Adrenal gland (tissue), 12 donors: Measurements from ENCODE around the gene DLK2. TPM values are rescaled to one million over a fixed set of nuclear protein-coding genes. Genes with fewer than 3 reads are reported as not detected.
A peak's percentile ranks its signal among the peaks of the same experiment; 100 is the strongest.
"Not testable (repeated sequence)": the region's sequence is repeated elsewhere in the genome, so short reads cannot be mapped to it uniquely, and the experiment has no call there.

Source experiments
- DNase-seq, 7 donors: peaks; one replicate each; pipeline ENCODE4 v3.0.0-alpha.2; 2019 to 2020
- H3K27ac ChIP-seq, 5 donors: fragments of 200-600 bp; sonication (generic) in 4 of 5; 1 replicate in 3 of 5; 2 replicates in 2 of 5; pipeline versions ENCODE4 v1.5.1 to v1.8.0; 2016 to 2020; ENCODE audit warnings: mild to moderate bottlenecking in 1 of 5
- H3K27me3 ChIP-seq: fragments of 200-600 bp; 2 replicates; pipeline ENCODE4 v1.8.0; 2021
- H3K36me3 ChIP-seq, 2 donors: fragments of 200-600 bp; replicated peaks in 1 of 2; 1 replicate in 1 of 2; 2 replicates in 1 of 2; pipeline versions ENCODE4 v1.5.1 to v1.8.0; 2018 to 2022
- H3K4me1 ChIP-seq, 2 donors: fragments of 200-600 bp; replicated peaks in 1 of 2; 1 replicate in 1 of 2; 2 replicates in 1 of 2; pipeline versions ENCODE4 v1.5.1 to v1.8.0; 2018 to 2021
- H3K4me3 ChIP-seq, 4 donors: fragments of 200-600 bp; sonication (generic) in 3 of 4; one replicate each; pipeline ENCODE4 v1.5.1; 2016 to 2018
- H3K9me3 ChIP-seq, 3 donors: fragments of 200-600 bp; sonication (generic) in 1 of 3; replicated peaks in 1 of 3; 1 replicate in 2 of 3; 2 replicates in 1 of 3; pipeline versions ENCODE4 v1.5.1 to v1.8.0; 2016 to 2021
- CTCF ChIP-seq, 6 experiments: fragments of 450-650 bp in 4 of 6; fragments of 200-600 bp in 2 of 6; sonication (generic) in 1 of 6; IDR thresholded peaks; 1 replicate in 5 of 6; 2 replicates in 1 of 6; pipeline versions ENCODE4 v1.5.1 to v1.8.0; 2016 to 2021; ENCODE audit warnings: antibody characterized with exemption in 6 of 6, mild to moderate bottlenecking in 2 of 6, moderate library complexity in 1 of 6
- POLR2A ChIP-seq, 2 donors: fragments of 450-650 bp; IDR thresholded peaks; one replicate each; pipeline ENCODE4 v1.6.1; 2017; ENCODE audit warnings: antibody characterized with exemption in 2 of 2, mild to moderate bottlenecking in 2 of 2, moderate library complexity in 1 of 2
- WGBS, 4 donors: extraction: QIAGEN DNeasy Blood & Tissue Kit in 2 of 4; methylation state at CpG; one replicate each; pipeline versions ENCODE4 v1.1.5 to v1.1.7; 2013 to 2017; 5-methylcytosine and 5-hydroxymethylcytosine counted together
- intact Hi-C, 2 donors: fragments of 100-400 bp; cut with DNase I; formaldehyde crosslinking; loops; one replicate each; pipeline versions ENCODE4 v1.14.1 to v1.15.0; 2022 to 2023
- polyA plus RNA-seq, 3 donors: library from polyadenylated mRNA; stranded (reverse); fragments of 200-250 nt in 2 of 3; fragments of 350-450 nt in 1 of 3; fragmentation: Illumina TruSeq in 1 of 3; extraction: RNeasy Lipid Tissue Mini Kit (QIAGEN cat#74804) in 1 of 3; gene quantifications; one replicate each; pipeline ENCODE4 v1.2.3, GENCODE V29; 2013 to 2014
- total RNA-seq, 9 donors: library from RNA; depleted of rRNA in 4 of 9; stranded (reverse); fragments of >200 nt in 4 of 9; fragments of 120-200 nt in 1 of 9; fragmentation: NEBNext Ultra II Directional in 1 of 9; extraction: Animal tissue kit (Norgen Biotek cat#: 25700) in 1 of 9; gene quantifications; one replicate each; pipeline versions ENCODE4 v1.1.0 to v1.2.4, GENCODE V29; 2013 to 2023
- donor health status: healthy with polysubstance abuse.
- donor health status: Bipolar disorder and iron deficiency.
- donor health status: DM: yes; HTN: yes; CAD: no.
- donor health status: DM: no; HTN: no; CAD: no.
- donor health status: DM: no; HTN: no; CAD: no.
- donor health status: DM: yes; HTN: yes; CAD: no.

The DLK2 gene
- total and polyA plus RNA-seq, 12 donors = 0.14 to 3.9 (median 1.1) TPM; not detected in 4

GRCh38 chr6:43426928-43427405 is 28.4 kb downstream of the DLK2 start:
- H3K27ac ChIP-seq = peak overlapping the region; percentile 79 to 96 (median 81)
- H3K4me3 ChIP-seq = peak overlapping the region in 3 of 4 donors; percentile 67 to 94 (median 69)

DNA sequence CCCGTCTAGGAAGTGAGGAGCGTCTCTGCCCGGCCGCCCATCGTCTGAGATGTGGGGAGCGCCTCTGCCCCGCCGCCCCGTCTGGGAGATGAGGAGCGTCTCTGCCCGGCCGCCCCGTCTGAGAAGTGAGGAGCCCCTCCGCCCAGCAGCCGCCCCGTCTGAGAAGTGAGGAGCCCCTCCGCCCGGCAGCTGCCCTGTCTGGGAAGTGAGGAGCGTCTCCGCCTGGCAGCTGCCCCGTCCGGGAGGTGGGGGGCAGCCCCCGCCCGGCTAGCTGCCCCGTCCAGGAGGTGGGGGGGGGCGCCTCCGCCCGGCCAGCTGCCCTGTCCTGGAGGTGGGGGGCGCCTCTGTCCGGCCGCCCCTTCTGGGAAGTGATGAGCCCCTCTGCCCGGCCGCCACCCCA is 30.3 kb downstream of the DLK2 start:
- H3K27ac ChIP-seq, DNase-seq, H3K9me3 ChIP-seq, H3K36me3 ChIP-seq, H3K4me3 ChIP-seq, H3K27me3 ChIP-seq: not testable (repeated sequence)
- 92 to 95% (median 94%) methylated on average over 2 to 31 of the region's 33 CpGs for WGBS, 4 donors
- intact Hi-C loops = loop anchor here in 1 of 2 donors (5.0 kb wide), 1 partner anchor 58 kb away; the partner anchor contains the start of gene ZNF318
- H3K4me1 ChIP-seq = peaks cover 13 to 19% of the 10 kb centered on the region in 2 donors

More at GRCh38 chr6:43426928-43427405, 28.4 kb downstream of the DLK2 start:
- intact Hi-C loops = loop anchor here in 1 of 2 donors (5.0 kb wide), 1 partner anchor 60 kb away; the partner anchor contains the start of gene ZNF318
- 23 to 85% (median 36%) methylated on average over 6 to 23 of the region's 23 CpGs for WGBS, 4 donors
- Histone ChIP-seq H3K27me3 (no peaks in the 10 kb centered on the region), H3K4me1 (peaks cover 13 to 19% of the 10 kb centered on the region in 2 donors), H3K36me3 (peaks cover 0 to under 1% of the 10 kb centered on the region in 2 donors), H3K9me3 (no peaks in the 10 kb centered on the region)
- TF ChIP-seq CTCF (IDR thresholded peaks at IDR 0.05) (no peak), POLR2A (IDR thresholded peaks at IDR 0.05) (no peak)
- DNase-seq = no peak

- Histone ChIP-seq H3K9me3 (no peaks in the 10 kb centered on the region), H3K4me3 (no peak overlapping the region), H3K4me1 (peaks cover 0 to 1% of the 10 kb centered on the region in 2 donors), H3K27me3 (no peaks in the 10 kb centered on the region), H3K36me3 (no peaks in the 10 kb centered on the region), H3K27ac (no peak overlapping the region)
- no peak for DNase-seq
- no peak for TF ChIP-seq CTCF (IDR thresholded peaks at IDR 0.05)
- no peak for TF ChIP-seq POLR2A (IDR thresholded peaks at IDR 0.05)
- 71 to 80% (median 75%) methylated on average over 3 of the region's 3 CpGs for WGBS, 4 donors
- intact Hi-C loops = no loop called here
These were observed 33.5 kb downstream of the DLK2 start for GRCh38 chr6:43421831-43422230.

GRCh38 chr6:43420012-43420709 is 35.2 kb downstream of the DLK2 start:
- H3K4me3 ChIP-seq = no peak overlapping the region
- DNase-seq = no peak
- no peaks in the 10 kb centered on the region for H3K9me3 ChIP-seq
- intact Hi-C loops = no loop called here
- H3K27me3 ChIP-seq = no peaks in the 10 kb centered on the region
- H3K27ac ChIP-seq = no peak overlapping the region
- TF ChIP-seq CTCF (IDR thresholded peaks at IDR 0.05) = no peak
- TF ChIP-seq POLR2A (IDR thresholded peaks at IDR 0.05) = no peak
- H3K36me3 ChIP-seq = no peaks in the 10 kb centered on the region
- WGBS, 4 donors = 66 to 79% (median 66%) methylated on average over 5 of the region's 5 CpGs
- no peaks in the 10 kb centered on the region for H3K4me1 ChIP-seq
